Ovary (tissue), 3 donors: ENCODE data around the gene CSF1R.

Experiments used
- CTCF ChIP-seq, 3 donors: fragments of 450-650 bp in 2 of 3; fragments of 200-600 bp in 1 of 3; IDR thresholded peaks; one replicate each; pipeline versions ENCODE4 v1.5.1 to v1.8.0; 2016 to 2022; ENCODE audit warnings: antibody characterized with exemption in 3 of 3, mild to moderate bottlenecking in 1 of 3
- EP300 ChIP-seq: sonication (generic); formaldehyde crosslinking; IDR thresholded peaks from one replicate; pipeline ENCODE4 v1.6.1; 2017; ENCODE audit warnings: antibody characterized with exemption
- POLR2A ChIP-seq: fragments of 450-650 bp; IDR thresholded peaks from one replicate; pipeline ENCODE4 v1.6.1; 2017; ENCODE audit warnings: antibody characterized with exemption, mild to moderate bottlenecking, moderate library complexity
- donor health status: DM: no; HTN: no; CAD: no.

GRCh38 chr5:150070821-150071220 is 15.5 kb downstream of the CSF1R start:
- TF ChIP-seq POLR2A (no peak), CTCF (IDR thresholded peaks at IDR 0.05) (no peak), EP300 (no peak)
